Pancreas (tissue), 10 donors: ENCODE data around the gene NEDD4. TPM values are rescaled to one million over a fixed set of nuclear protein-coding genes. Genes with fewer than 3 reads are reported as not detected.

Experiments
- ATAC-seq, 4 donors: fragments of 200-7000 bp; cut with Tn5 transposase; one replicate each; pipeline versions ENCODE4 v1.8.0 to v1.9.1; 2020; ENCODE audit warnings: mild to moderate bottlenecking in 4 of 4, moderate library complexity in 4 of 4
- DNase-seq, 6 donors: peaks; one replicate each; pipeline ENCODE4 v3.0.0-alpha.2; 2020
- FAIRE-seq: peaks from 2 replicates; lab custom pipeline; 2012; peaks lifted over from hg19 to GRCh38; lab: Jason Lieb, UNC
- H3K27ac ChIP-seq, 4 donors: fragments of 200-600 bp; sonication (generic); 1 replicate in 3 of 4; 2 replicates in 1 of 4; pipeline versions ENCODE4 v1.5.0 to v1.8.0; 2020
- H3K27me3 ChIP-seq, 4 donors: fragments of 200-600 bp; one replicate each; pipeline ENCODE4 v1.8.0; 2021
- H3K36me3 ChIP-seq, 3 donors: fragments of 200-600 bp; sonication (generic) in 1 of 3; one replicate each; pipeline versions ENCODE4 v1.5.0 to v1.8.0; 2020 to 2021
- H3K4me1 ChIP-seq, 3 donors: fragments of 200-600 bp; one replicate each; pipeline ENCODE4 v1.8.0; 2021
- H3K4me3 ChIP-seq, 4 donors: fragments of 200-600 bp; sonication (generic) in 2 of 4; one replicate each; pipeline versions ENCODE4 v1.5.0 to v1.8.0; 2020 to 2021
- H3K9me3 ChIP-seq, 4 donors: fragments of 200-600 bp; one replicate each; pipeline ENCODE4 v1.8.0; 2021
- WGBS, 2 donors: extraction: QIAGEN DNeasy Blood & Tissue Kit; methylation state at CpG; one replicate each; pipeline ENCODE4 v1.1.7; 2013; 5-methylcytosine and 5-hydroxymethylcytosine counted together
- intact Hi-C, 3 donors: fragments of 100-400 bp; cut with DNase I; formaldehyde crosslinking; loops; one replicate each; pipeline versions ENCODE4 v1.11.1 to v1.14.2; 2022
- polyA plus RNA-seq, 2 donors: library from polyadenylated mRNA; stranded (reverse); fragments of 200-250 nt; gene quantifications; one replicate each; pipeline ENCODE4 v1.2.3, GENCODE V29; 2013
- total RNA-seq, 6 donors: library from RNA; stranded (reverse); fragmentation: NEBNext Ultra II Directional in 4 of 6; extraction: Animal tissue kit (Norgen Biotek cat#: 25700) in 4 of 6; gene quantifications; one replicate each; pipeline versions ENCODE4 v1.2.1 to v1.2.4, GENCODE V29; 2021 to 2023
- TF ChIP-seq, protein P1 (sequence below), 4 donors: fragments of 200-600 bp; sonication (generic) in 3 of 4; IDR thresholded peaks; one replicate each; pipeline versions ENCODE4 v1.5.0 to v1.8.0; 2021; ENCODE audit warnings: antibody characterized with exemption in 4 of 4
- donor health status: healthy with polysubstance abuse.
- donor health status: DM: no; HTN: no; CAD: no; lungs with moderate emphysema.
- donor health status: DM: no; HTN: no; CAD: no.
- donor health status: control.
- donor health status: control.
- donor health status: Bipolar disorder and iron deficiency.
- donor health status: DM: yes; HTN: yes; CAD: no.
- donor health status: DM: no; HTN: no; CAD: no.
- donor health status: DM: no; HTN: no; CAD: no.
- donor health status: DM: yes; HTN: yes; CAD: no.

NEDD4 gene
- total and polyA plus RNA-seq, 8 donors = 1.4 to 9.5 (median 4.6) TPM

DNA sequence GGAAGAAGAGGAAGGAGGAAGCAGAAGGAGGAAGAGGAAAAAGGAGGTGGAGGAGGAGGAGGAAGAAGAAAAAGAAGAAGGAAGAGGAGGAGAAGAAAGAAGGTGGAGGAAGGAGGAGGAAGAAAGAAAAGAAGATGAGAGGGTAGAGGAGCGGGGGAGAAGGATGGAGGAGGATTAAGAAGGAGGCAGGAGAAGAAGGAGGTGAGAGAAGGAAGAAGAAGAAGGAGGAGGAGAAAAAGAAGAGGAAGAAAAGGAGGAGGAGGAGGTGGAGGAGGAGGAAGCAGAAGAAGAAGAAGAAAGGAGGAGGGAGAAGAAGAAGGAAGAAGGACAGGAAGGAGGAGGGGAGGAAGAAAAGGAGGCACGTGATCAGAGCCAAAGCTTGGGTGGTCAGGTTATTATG, 213.1 kb downstream of the NEDD4 start:
- no peak overlapping the region for H3K4me3 ChIP-seq
- ATAC-seq (no peak), DNase-seq (no peak), FAIRE-seq (no peak)
- 67 to 68% methylated on average over 2 of the region's 2 CpGs for WGBS, 2 donors
- no peaks in the 10 kb centered on the region for H3K36me3 ChIP-seq
- TF ChIP-seq, protein P1, sequence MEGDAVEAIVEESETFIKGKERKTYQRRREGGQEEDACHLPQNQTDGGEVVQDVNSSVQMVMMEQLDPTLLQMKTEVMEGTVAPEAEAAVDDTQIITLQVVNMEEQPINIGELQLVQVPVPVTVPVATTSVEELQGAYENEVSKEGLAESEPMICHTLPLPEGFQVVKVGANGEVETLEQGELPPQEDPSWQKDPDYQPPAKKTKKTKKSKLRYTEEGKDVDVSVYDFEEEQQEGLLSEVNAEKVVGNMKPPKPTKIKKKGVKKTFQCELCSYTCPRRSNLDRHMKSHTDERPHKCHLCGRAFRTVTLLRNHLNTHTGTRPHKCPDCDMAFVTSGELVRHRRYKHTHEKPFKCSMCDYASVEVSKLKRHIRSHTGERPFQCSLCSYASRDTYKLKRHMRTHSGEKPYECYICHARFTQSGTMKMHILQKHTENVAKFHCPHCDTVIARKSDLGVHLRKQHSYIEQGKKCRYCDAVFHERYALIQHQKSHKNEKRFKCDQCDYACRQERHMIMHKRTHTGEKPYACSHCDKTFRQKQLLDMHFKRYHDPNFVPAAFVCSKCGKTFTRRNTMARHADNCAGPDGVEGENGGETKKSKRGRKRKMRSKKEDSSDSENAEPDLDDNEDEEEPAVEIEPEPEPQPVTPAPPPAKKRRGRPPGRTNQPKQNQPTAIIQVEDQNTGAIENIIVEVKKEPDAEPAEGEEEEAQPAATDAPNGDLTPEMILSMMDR (IDR thresholded peaks at IDR 0.05) = no peak
- no peaks in the 10 kb centered on the region for H3K4me1 ChIP-seq
- H3K27ac ChIP-seq = no peak overlapping the region
- H3K27me3 ChIP-seq = no peaks in the 10 kb centered on the region
- intact Hi-C loops = no loop called here
- H3K9me3 ChIP-seq = no peaks in the 10 kb centered on the region

DNA sequence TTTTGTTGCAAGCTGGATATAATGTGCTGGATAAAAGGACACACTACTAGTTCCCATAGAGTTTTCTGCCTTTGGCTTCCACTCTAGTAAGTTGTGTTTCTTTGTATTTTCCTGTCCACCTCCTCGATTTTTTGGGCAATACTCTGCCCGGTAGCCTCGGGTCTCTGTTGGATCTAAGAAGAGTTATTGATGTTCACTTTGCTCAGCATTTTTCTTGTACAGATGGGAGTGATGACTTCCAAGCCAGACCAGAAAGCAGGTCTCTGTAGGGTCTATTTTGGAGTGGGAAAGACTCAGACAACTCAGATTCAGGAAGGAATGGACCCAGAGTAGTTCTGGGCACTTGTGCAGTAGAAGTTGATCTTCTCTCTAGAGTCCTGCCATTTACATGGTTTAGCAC, 214.5 kb downstream of the NEDD4 start:
- ATAC-seq (no peak), FAIRE-seq (no peak), DNase-seq (no peak)
- Histone ChIP-seq H3K36me3 (no peaks in the 10 kb centered on the region), H3K9me3 (no peaks in the 10 kb centered on the region), H3K4me1 (no peaks in the 10 kb centered on the region), H3K27me3 (no peaks in the 10 kb centered on the region), H3K27ac (no peak overlapping the region), H3K4me3 (no peak overlapping the region)
- TF ChIP-seq, protein P1 (IDR thresholded peaks at IDR 0.05) = no peak
- intact Hi-C loops = no loop called here
- 54 to 64% methylated on average over 3 of the region's 3 CpGs for WGBS, 2 donors
